Measurements from ENCODE around the gene VWC2L. TPM values are rescaled to one million over a fixed set of nuclear protein-coding genes. Genes with fewer than 3 reads are reported as not detected.

VWC2L gene
- total and polyA plus RNA-seq, 4 donors = not detected

DNA sequence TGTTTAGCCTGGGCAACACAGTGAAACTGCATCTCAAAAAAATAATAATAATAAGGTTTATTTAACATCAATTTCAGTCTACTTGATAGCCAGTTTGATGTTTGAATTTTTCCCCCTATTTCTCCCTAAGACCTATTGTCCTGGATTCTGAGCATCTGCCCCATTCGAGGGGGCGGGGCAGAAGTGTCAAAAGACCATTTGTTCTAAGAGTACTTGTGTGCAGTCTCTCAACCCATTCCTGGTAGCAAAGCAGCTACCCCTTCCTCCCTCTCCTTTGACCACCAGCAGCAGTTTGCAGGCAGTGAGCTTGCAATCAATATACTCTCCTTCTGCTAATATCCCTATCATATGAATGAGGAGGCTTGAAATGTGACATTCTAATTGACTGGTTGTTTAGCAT, 71.9 kb downstream of the VWC2L start:
- Histone ChIP-seq H3K9me3 (ENCODE audit: control insufficient read depth in 4 of 4, low read length in 3 of 4) (no peaks in the 10 kb centered on the region), H3K4me1 (ENCODE audit: control insufficient read depth in 4 of 4, insufficient read depth in 4 of 4, low read length in 3 of 4) (no peaks in the 10 kb centered on the region), H3K4me3 (ENCODE audit: low read depth in 1 of 3, low read length in 3 of 3) (no peak overlapping the region), H3K36me3 (ENCODE audit: control insufficient read depth in 4 of 4, insufficient read depth in 3 of 4, low read depth in 1 of 4, low read length in 3 of 4) (no peaks in the 10 kb centered on the region), H3K9ac (ENCODE audit: low read depth in 1 of 2, low read length in 2 of 2) (no peak overlapping the region), H3K27me3 (ENCODE audit: control insufficient read depth in 4 of 4, insufficient read depth in 4 of 4, low read length in 3 of 4) (peaks cover 0 to 3% (median 1%) of the 10 kb centered on the region in 4 donors), H3K27ac (ENCODE audit: low read depth in 1 of 2, low read length in 2 of 2) (no peak overlapping the region)
- WGBS = 75% methylated on average over 2 of the region's 2 CpGs
- no peak for DNase-seq (ENCODE audit: low spot score)
- TF ChIP-seq FOXA2 (IDR thresholded peaks at IDR 0.05) (no peak), TAF1 (conservative IDR thresholded peaks at IDR 0.05) (no peak), HNF4A (conservative IDR thresholded peaks at IDR 0.05) (no peak), SP1 (IDR thresholded peaks at IDR 0.05) (no peak)
- TF ChIP-seq, protein P1, sequence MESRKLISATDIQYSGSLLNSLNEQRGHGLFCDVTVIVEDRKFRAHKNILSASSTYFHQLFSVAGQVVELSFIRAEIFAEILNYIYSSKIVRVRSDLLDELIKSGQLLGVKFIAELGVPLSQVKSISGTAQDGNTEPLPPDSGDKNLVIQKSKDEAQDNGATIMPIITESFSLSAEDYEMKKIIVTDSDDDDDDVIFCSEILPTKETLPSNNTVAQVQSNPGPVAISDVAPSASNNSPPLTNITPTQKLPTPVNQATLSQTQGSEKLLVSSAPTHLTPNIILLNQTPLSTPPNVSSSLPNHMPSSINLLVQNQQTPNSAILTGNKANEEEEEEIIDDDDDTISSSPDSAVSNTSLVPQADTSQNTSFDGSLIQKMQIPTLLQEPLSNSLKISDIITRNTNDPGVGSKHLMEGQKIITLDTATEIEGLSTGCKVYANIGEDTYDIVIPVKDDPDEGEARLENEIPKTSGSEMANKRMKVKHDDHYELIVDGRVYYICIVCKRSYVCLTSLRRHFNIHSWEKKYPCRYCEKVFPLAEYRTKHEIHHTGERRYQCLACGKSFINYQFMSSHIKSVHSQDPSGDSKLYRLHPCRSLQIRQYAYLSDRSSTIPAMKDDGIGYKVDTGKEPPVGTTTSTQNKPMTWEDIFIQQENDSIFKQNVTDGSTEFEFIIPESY (IDR thresholded peaks at IDR 0.05) = no peak

DNA sequence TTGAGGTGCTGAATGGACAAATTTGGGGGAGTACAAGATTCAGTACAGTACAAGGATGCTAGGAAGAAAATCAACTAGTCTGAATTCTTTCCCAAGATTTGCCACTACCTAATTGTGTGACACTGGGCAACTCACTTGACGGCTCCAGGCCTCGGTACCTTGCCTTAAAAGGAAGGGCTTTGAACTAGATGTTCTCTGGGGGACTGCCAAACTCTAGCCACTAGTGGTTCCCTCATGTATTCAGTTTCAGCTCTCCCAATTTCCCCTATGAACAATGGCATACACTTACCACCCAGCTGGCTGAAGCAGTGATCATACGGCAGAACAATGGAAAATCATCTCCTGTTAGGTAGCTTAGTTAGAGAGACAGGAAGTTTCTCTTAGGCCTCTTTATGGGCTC, 73.4 kb downstream of the VWC2L start:
- 85% methylated on average over 3 of the region's 3 CpGs for WGBS
- DNase-seq (ENCODE audit: low spot score) = no peak

More for the DNA sequence above, 73.4 kb downstream of the VWC2L start:
- Histone ChIP-seq H3K27ac (ENCODE audit: low read depth in 1 of 2, low read length in 2 of 2) (no peak overlapping the region), H3K27me3 (ENCODE audit: control insufficient read depth in 4 of 4, insufficient read depth in 4 of 4, low read length in 3 of 4) (peaks cover 0 to 3% (median 1%) of the 10 kb centered on the region in 4 donors), H3K4me3 (ENCODE audit: low read depth in 1 of 3, low read length in 3 of 3) (no peak overlapping the region), H3K9ac (ENCODE audit: low read depth in 1 of 2, low read length in 2 of 2) (no peak overlapping the region), H3K9me3 (ENCODE audit: control insufficient read depth in 4 of 4, low read length in 3 of 4) (no peaks in the 10 kb centered on the region), H3K36me3 (ENCODE audit: control insufficient read depth in 4 of 4, insufficient read depth in 3 of 4, low read depth in 1 of 4, low read length in 3 of 4) (no peaks in the 10 kb centered on the region), H3K4me1 (ENCODE audit: control insufficient read depth in 4 of 4, insufficient read depth in 4 of 4, low read length in 3 of 4) (no peaks in the 10 kb centered on the region)
- TF ChIP-seq RXRA (IDR thresholded peaks at IDR 0.05) (no peak), HNF4A (conservative IDR thresholded peaks at IDR 0.05) (no peak), SP1 (IDR thresholded peaks at IDR 0.05) (no peak), TAF1 (conservative IDR thresholded peaks at IDR 0.05) (no peak), YY1 (IDR thresholded peaks at IDR 0.05) (no peak), NR2F2 (IDR thresholded peaks at IDR 0.05) (no peak), FOXA1 (IDR thresholded peaks at IDR 0.05) (no peak), JUND (IDR thresholded peaks at IDR 0.05) (no peak), HNF4G (IDR thresholded peaks at IDR 0.05) (no peak), RAD21 (IDR thresholded peaks at IDR 0.05) (no peak), EGR1 (IDR thresholded peaks at IDR 0.05; ENCODE audit: low read depth in 2 of 2) (no peak)
- TF ChIP-seq, protein P2, sequence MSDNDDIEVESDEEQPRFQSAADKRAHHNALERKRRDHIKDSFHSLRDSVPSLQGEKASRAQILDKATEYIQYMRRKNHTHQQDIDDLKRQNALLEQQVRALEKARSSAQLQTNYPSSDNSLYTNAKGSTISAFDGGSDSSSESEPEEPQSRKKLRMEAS (IDR thresholded peaks at IDR 0.05) = no peak
- TF ChIP-seq, protein P3, sequence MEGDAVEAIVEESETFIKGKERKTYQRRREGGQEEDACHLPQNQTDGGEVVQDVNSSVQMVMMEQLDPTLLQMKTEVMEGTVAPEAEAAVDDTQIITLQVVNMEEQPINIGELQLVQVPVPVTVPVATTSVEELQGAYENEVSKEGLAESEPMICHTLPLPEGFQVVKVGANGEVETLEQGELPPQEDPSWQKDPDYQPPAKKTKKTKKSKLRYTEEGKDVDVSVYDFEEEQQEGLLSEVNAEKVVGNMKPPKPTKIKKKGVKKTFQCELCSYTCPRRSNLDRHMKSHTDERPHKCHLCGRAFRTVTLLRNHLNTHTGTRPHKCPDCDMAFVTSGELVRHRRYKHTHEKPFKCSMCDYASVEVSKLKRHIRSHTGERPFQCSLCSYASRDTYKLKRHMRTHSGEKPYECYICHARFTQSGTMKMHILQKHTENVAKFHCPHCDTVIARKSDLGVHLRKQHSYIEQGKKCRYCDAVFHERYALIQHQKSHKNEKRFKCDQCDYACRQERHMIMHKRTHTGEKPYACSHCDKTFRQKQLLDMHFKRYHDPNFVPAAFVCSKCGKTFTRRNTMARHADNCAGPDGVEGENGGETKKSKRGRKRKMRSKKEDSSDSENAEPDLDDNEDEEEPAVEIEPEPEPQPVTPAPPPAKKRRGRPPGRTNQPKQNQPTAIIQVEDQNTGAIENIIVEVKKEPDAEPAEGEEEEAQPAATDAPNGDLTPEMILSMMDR (IDR thresholded peaks at IDR 0.05; ENCODE audit: low read depth, low read length, missing input control) = no peak
- TF ChIP-seq, protein P4, sequence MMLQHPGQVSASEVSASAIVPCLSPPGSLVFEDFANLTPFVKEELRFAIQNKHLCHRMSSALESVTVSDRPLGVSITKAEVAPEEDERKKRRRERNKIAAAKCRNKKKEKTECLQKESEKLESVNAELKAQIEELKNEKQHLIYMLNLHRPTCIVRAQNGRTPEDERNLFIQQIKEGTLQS (IDR thresholded peaks at IDR 0.05) = no peak
- TF ChIP-seq, protein P5, sequence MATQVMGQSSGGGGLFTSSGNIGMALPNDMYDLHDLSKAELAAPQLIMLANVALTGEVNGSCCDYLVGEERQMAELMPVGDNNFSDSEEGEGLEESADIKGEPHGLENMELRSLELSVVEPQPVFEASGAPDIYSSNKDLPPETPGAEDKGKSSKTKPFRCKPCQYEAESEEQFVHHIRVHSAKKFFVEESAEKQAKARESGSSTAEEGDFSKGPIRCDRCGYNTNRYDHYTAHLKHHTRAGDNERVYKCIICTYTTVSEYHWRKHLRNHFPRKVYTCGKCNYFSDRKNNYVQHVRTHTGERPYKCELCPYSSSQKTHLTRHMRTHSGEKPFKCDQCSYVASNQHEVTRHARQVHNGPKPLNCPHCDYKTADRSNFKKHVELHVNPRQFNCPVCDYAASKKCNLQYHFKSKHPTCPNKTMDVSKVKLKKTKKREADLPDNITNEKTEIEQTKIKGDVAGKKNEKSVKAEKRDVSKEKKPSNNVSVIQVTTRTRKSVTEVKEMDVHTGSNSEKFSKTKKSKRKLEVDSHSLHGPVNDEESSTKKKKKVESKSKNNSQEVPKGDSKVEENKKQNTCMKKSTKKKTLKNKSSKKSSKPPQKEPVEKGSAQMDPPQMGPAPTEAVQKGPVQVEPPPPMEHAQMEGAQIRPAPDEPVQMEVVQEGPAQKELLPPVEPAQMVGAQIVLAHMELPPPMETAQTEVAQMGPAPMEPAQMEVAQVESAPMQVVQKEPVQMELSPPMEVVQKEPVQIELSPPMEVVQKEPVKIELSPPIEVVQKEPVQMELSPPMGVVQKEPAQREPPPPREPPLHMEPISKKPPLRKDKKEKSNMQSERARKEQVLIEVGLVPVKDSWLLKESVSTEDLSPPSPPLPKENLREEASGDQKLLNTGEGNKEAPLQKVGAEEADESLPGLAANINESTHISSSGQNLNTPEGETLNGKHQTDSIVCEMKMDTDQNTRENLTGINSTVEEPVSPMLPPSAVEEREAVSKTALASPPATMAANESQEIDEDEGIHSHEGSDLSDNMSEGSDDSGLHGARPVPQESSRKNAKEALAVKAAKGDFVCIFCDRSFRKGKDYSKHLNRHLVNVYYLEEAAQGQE (IDR thresholded peaks at IDR 0.05) = no peak
